ENCODE results near the gene ALPI.
"Not testable (repeated sequence)": the region's sequence is repeated elsewhere in the genome, so short reads cannot be mapped to it uniquely, and the experiment has no call there.

The ALPI gene

GRCh38 chr2:232421189-232421785 lies 34.7 kb upstream of the ALPI start:
- DNase-seq = no peak

- no peak for DNase-seq
Observed at GRCh38 chr2:232422051-232422450, 33.9 kb upstream of the ALPI start.

- DNase-seq = not testable (repeated sequence)
Observed at GRCh38 chr2:232422996-232423395, 33.0 kb upstream of the ALPI start.

GRCh38 chr2:232423407-232423806 lies 32.5 kb upstream of the ALPI start:
- DNase-seq = not testable (repeated sequence)

GRCh38 chr2:232431705-232432590 lies 24.0 kb upstream of the ALPI start:
- DNase-seq = no peak

DNA sequence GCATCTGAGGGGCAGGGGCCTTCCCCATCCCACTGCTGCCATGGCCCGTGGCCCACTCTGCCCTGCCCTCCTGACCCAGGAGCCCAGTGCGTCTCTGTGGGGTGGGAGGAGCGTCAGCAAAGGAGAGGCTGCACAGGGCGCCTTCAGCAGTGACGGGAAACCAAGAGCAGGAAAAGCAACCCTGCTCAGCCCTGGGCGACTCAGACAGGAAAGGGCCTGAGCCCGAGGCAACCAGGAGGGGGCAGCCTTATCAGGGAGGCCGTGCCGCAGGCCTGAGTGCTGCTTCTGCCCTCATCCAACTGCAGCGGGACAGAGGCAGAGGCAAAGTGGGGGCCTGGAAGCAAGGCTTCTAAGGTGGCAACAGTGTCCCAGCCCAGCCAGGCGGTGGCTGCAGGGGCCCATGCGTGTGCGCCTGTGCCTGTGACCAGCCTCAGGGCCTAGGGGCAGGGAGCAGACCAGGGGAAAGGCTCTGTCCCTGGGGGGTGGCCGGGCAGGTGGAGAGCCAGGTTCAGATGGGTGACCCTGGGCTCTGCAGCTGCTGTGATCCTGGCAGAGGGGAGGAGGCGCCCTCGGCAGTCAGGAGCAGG lies 23.3 kb upstream of the ALPI start:
- DNase-seq = no peak

- not testable (repeated sequence) for DNase-seq
Observed at GRCh38 chr2:232433622-232434021, 22.3 kb upstream of the ALPI start.

DNA sequence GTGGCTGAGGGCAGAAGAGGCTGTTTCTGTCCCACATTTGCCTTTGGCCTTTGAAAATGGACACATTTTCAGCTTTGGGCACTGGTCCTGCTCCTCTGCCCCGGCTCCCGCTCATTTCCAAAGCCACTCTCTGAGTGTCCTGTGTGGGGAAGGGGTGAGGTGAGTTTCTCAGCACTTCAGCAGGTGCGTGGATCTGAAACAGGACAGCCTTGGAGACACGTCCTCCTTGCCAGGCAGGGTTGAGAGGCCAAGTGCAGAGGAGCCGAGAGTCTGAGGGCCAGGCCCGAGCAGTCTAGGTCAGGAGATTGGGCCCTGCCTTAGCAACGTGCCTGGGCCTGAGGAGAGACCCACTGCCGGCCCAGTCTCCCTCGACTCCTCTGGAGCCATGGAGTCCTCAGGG lies 21.9 kb upstream of the ALPI start:
- DNase-seq = no peak

- no peak for DNase-seq
Observed at GRCh38 chr2:232434563-232435374, 21.2 kb upstream of the ALPI start.

GRCh38 chr2:232435375-232435648 lies 20.6 kb upstream of the ALPI start:
- no peak for DNase-seq

DNA sequence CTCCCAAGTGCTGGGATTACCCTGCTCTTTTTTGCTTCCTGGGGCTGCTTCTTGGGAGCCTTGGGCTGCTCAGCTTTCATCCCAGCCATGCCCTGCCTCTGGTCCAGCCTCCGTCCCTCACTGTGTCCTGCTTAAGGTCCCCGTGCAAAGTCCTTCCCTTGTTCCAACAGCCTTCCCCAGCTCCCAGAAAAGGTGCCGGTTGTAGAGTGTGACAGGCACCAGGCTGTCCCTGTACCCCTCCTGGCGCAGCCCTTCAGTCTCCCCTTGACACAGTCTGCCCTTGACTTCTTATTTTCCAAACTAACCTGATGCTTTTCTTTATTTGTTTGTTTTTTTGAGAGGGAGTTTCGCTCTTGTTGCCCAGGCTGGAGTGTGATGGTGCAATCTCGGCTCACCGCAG lies 20.1 kb upstream of the ALPI start:
- DNase-seq = no peak

DNA sequence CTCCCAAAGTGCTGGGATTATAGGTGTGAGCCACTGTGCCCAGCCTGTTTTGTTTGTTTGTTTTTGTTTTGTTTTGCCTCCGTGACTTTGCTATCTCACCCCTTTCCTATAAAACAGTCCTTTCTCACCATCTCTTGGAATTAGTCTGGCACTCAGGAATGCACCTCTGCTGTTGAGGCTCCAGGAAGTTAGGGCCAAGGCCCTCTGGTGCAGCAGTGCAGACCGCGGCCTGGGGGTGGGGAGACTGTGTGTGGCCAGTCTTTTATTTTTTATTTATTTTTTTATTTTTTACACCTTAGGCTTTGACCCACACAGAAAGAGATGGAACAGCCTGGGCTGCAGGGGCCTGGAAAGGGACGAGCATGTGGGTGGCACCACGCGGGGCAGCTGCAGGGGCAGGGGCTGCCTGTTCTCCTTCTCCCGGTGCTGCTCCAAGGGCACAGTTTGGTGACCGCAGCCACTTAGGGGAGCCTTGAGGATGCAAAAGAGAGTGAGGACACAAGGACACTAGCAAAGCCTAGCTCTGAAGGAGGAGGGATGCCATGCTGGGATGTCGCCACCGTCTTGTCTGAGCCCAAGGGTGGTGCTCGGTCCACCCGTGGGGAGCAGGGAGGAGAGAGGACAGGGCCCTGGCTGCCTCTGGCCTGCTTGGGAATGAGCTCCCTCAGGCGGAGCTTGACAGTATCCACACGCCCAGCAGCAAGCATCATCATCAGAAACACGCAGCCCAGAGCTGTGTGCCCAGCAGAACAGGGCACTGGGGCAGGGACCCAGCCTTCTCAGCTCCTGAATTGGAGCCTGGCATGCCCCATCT lies 19.4 kb upstream of the ALPI start:
- no peak for DNase-seq

GRCh38 chr2:232437195-232437571 lies 18.8 kb upstream of the ALPI start:
- no peak for DNase-seq

DNA sequence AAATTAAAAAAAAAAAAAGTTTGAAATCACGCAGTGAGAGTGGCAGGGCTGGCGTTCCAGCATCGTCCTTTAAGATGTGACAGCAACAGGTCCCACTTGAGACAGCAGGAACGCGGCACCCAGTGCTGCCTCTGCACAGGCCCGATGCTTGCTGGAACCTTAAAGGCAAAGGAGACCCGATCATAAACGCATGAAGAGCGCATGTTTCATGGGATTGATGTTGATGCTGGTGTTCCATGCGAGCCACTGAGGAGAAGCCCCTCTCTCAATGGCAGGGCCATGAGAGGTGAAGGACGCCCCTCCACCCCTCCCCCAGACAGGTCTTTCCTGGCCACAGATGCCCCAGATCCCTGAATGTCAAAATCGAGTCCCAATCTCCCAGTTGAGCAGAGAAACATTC lies 17.9 kb upstream of the ALPI start:
- no peak for DNase-seq

DNA sequence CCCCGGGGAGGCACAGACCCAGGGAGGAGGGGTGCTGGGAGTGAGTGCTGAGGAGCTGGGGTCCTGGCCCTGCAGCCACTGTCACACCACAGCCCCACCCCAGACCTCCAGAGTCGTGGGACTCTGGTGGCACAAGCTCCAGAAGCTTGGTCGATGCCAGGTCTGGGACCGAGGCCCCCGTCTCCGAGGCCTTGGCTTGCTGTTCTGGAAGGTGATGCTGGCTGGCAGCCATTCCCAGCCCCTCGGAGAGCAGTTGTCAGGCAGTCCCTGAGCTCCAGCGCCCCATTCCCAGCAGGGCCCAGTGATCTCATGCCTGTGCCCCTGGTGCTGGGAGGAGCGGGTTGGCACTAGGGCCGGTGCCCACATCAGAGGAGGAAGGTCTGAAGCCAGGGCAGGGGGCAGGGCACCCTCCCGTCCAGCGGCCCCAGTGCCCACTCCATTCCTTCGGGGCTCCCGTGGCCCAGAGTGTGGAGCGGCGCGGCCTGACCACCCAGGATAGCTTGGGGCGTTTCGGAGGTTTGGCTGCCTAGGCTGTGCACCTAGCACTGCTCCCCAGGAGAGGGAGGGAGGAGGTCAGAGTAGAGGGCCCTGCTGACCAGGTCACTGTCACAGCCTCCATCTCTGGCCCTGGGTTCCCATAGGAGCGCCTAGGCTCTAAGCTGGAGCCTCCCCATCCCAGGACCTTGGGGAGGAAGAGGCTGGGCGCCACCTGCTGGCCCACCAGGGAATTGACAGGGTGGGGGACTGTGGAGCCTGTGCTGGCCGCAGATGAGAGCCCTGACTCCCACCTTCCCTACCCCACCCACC lies 16.8 kb upstream of the ALPI start:
- no peak for DNase-seq

DNA sequence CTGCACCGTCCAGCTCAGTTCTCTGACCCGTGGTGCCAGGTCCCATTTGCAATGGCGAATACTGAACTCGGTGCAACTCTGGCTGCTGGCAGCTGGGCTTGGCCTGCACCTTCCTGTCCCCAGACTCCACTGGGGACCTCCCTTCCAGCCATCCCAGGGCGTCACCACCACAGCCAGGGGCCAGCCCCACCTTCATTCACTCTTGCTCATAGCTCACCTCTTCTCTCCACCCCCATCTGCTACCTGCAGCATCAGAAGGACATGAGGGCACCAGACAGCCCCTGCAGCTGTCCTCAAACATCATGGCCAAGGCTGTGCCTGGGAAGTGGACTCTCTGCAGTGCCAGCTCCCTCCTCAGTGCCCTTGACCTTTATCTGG lies 16.2 kb upstream of the ALPI start:
- no peak for DNase-seq

DNA sequence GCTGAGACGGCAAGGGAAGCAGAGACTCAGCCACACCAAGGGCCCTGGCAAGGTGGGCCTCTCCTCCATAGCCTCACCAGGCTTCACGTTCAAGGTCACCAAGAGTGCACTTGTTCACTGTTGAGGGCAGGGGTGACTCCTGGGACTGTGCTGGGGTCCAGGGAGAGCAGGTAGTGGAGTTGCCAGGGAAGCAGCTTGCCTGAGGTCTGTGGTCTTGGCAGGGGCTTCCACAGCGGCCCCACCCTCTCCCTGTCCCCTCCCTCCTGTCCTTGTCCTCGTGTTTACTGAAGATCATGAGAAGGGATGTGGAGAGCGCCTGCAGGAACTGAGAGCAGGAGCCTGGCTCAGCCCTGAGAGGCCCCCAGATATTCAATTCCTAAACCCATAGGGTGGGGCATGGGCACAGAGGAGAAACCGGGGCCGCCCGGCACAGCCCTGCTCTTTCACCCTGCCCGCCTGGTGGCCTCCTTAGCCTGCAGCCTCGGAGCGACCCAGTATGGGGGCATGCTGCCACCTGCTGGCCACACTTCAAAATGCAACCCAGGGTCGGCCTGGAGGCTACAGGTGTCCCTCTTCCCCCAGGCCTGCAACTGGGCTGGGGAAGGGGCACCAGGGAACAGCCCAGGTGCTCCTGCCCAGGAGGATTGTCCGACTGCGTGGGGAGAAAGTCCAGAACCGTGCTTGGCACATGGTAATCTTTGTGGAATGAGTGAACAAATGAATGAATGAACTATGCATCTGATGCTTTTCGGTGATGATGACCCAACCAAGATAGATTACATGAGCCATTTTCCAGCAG lies 15.5 kb upstream of the ALPI start:
- DNase-seq = not testable (repeated sequence)

DNA sequence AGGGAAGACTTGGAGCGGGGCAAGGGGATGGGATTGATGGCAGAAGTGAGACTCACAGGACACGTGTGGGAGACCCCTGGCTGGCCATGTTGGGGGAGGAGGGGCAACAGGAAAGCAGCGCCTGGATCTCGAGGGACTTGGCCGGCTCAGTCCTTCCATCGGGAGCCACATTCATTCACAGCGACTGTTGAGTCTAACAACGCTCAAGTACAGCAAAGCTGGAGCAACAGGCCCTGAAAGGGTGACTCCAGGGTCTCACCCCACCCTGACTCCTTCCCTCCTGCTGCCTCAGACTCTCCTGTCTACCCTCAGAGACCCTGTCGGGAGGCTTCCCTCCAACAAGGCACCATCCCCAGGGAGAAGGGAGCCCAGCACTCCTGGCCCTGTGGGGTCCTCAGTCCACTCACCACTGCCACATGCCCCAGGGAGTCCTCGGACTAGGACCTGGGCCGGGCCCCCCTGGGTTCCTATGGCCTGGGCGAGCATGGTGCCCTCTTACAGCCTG lies 14.8 kb upstream of the ALPI start:
- DNase-seq = no peak

- DNase-seq = not testable (repeated sequence)
Observed at GRCh38 chr2:232441922-232442321, 14.0 kb upstream of the ALPI start.

- not testable (repeated sequence) for DNase-seq
Observed at GRCh38 chr2:232442431-232442830, 13.5 kb upstream of the ALPI start.

DNA sequence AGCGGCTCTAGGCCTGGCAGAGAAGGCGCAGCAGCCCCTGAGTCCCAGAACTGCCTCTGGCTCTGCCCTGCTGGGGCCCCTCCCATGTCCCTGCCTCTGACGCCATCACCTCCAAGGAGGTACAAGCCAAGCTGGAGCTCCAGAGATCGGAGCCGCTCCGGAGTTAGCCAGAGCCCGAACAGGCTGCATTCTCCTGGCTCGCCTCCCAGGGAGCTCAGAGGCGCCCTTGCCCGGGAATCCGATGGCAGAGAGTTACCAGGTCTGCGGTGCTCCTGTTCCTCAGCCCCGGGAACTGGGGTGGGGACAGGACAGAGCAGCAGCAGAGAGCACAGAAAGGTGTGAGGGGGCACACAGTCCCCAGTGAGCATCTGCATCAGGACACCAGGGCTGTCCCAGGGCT lies 12.9 kb upstream of the ALPI start:
- not testable (repeated sequence) for DNase-seq
